Stimulated activated CD8-positive, alpha-beta memory T cell treated with anti-CD3 and anti-CD28 coated beads, Interleukin-15, amount 100 ng/mL, for 48 hours (primary cell): ENCODE data around the gene SMIM31.
A peak's percentile ranks its signal among the peaks of the same experiment; 100 is the strongest.

ENCODE experiments used
- DNase-seq, 2 donors: peaks; one replicate each; pipeline ENCODE4 v3.0.0-alpha.2; 2020; ENCODE audit warnings: low read depth in 2 of 2

The SMIM31 gene

DNA sequence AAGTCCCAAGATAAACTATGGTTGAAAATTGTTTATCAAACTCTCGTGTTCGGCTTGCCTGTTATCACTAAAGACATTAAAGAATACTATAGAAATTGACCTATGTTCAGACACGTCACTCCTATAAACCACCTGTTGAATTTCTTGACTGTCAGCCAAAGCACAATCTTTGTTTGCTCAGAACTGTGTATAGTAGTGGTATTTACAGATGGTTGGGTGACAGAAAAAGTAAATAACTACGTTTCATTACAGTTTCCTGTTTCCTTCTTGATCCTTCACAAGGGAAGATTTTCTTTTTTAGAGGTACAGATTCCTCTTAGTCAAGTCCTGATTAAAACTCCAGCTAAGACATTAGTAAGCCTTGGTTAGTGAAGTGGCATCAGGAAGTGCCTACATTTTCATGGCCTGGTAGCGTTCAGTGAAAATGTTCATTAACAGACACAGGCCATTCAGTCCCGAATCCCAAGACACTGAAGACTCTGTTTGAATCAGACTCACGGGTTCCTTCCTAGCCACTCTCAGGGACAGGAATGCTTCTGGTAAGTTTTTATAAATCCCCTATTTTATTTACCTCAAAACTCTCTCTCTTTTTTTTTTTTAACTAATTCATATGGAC lies at the start of gene SMIM31:
Gene SMIM31 (plus strand): TSS at position 259 of the 616 bp plus-strand sequence. CDS start 16,313 bp downstream, outside the sequence.
- DNase-seq: no peak

DNA sequence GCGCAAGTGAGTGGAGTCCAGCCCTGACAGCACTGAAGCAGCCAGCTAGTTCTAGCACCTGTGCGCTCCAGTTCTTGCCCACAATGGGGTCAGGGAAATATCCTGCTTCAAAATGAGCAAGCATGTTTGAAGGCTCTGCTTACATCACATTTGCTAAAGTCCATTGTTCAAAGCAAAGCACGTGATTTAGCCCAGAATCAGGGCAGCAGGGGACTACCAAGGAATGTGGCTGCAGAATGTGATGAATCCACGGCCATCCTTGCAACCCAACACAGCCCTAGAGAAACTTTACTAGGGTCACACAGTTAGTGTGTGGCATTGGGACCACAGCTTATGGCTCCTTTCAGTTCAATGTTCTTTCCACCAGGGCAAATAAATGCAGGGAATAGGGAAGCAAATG lies 47.3 kb upstream of the SMIM31 start:
- no peak for DNase-seq

DNA sequence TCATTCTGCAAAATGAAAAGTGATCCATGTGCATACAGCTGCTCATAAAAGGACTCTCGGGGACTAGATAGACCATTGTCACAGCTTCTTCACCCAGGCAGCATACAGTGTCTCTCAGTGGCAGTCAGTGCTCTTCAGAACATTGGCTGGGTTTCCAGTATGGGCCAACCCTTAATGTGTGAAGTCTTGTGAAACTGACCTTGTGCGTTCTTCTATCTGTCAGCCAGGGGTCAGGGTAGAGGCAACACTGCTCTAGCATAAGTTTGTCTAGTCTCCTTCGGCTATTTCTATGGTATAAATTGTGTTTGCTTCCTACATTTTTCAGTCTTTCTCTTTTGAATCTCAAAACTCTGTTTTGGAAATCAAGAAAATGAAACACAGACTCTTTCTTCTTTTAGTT lies 37.0 kb upstream of the SMIM31 start:
- no peak for DNase-seq

DNA sequence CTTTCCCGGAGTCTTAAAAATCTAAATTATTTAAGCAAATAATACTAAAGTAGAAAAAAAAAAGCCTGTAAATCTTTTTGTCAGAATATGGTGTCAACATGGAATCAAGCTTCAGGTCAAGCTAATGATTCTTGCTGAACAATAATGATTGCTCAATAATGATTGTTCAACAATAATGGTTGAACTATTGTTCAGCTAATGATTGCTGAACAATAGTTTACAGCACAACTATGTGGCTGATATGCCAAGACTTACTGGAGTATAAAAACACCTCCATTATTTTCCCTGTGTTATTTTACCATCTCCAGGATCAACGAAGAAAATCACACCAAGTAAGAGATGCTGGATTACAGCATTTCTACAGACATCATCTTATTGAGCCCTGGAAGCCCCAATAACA lies 35.1 kb upstream of the SMIM31 start:
- DNase-seq: no peak

DNA sequence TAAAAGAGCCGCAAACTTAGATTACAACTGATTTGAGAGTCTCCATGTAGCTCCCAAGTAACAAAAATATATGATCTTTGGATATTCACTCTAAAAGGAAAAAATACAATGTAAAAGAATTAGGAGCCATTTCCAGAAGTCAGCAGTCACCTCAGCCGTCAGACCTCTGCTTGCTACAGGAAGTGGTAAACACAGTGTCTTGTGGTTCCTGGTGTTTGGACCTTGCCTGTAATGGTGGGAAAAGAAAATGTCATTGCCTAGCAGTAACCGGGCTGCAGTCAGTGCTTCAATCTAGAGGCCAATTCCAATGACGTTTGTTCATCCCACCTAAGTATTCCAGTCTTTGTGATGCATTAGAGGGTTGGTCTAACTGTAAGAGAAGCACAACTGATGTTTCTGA lies 28.9 kb upstream of the SMIM31 start:
- no peak for DNase-seq

DNA sequence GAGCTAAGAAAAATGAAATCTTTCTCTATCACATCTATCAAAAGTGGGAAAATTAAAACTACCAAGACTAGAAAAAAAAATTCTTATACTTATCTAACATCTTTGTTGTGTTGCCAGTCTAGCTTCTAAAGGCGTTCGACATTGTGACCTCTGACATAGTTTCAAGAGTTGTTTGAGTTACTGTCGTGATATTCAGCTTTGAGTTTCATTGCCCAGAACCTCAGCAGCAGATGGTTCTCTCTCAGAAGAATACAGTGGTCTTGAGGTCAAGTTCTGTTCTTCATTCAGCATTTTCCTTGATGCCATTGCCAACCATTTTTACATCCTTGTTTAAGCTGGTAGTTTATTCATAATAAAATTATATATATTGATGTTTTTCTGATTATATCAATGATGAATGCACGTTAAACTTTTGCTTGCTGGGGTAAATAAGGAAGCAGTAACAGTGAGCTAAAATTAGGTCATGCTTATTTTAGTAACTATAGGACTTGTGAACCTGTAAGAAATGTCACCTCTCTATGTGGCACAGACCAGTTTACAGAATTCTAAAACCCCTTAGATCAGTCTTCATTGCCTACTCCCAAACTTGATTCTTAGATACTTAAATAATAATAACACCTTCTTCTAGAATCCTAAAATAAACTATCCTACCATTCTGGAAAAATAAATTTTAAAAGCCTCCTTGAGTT lies 23.1 kb upstream of the SMIM31 start:
- no peak for DNase-seq

DNA sequence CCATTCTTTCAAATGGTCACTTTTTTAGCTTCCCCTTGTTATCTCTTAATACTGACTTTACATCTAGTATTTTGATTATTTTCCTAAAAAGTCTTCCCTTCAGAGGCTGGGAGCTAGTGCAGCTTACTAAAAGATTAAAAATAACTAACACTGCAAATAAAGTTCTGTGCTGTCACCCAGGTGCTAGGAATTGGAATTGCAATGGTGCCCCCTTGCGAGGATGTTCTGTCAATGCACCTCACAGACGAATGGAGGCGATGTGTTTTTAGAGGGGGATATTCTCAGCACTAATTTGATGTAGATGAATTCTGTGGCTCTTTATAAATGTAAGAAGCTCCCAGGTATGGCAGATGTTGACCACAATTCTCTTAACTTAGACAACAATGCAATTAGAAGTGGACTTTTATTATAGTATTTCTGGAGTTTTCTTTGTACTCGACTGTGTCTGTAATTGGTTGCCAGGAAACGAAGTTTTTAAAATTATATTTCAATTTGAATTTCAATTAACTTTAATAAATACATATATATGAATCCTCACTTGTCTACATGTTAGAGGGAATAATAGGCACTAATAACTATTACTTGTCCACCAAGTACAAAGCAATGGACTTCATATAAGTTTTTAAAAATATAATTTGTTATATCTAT lies 22.0 kb upstream of the SMIM31 start:
- DNase-seq: peak; percentile 6

DNA sequence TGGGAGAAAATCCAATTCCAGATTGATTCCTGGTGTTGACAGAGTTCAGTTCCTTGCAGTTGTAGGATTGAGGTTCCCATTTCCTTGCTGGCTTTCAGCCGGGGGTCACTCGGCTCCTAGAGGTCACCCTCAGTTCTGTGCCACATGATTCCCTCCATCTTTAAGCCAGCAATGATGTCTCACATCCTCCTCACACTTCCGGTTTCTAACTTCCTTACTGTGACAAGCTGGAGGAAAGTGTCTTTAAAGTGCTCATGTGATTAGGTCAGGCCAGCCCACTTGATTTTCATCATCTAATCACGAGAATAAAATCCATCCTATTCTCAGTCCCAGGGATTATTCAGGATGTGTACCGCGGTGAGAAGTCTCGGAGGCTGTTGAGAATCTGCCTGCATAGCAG lies 19.4 kb upstream of the SMIM31 start:
- no peak for DNase-seq

DNA sequence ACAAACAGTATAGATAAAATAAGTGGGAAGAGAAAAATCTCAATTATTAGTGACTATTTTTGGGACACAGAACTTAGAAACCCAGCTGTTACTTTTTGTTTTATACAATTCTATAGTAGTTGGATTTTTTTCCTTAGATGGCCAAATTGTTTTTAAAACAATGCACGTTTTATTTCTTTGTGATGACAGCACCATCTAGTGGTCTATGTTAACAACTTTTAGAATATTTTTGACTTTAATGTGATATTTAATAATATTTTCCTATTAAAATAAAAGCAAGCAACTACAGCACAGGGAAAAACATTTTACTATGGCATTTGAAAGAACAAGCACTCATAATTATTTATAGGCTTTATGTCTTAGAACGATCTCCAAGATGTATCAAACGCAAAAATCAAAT lies 5.6 kb upstream of the SMIM31 start:
- no peak for DNase-seq

DNA sequence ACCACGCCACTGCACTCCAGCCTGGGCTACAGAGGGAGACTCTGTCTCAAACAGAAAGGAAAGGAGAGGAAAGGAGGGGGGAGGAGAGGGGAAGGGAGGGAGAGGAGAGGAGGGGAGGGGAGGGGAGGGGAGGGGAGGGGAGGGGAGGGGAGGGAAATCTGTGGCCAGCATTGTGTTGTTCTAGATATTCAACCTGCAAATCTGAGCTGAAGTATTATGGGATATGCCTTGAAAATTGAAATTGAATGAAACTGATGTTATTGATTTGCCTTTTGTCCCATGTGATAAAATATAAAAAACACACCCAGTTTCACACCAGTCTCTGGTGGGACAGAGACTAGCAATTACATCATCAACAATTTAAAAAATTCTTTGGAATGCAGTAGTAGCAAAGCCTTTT lies 1.5 kb downstream of the SMIM31 start:
- no peak for DNase-seq

DNA sequence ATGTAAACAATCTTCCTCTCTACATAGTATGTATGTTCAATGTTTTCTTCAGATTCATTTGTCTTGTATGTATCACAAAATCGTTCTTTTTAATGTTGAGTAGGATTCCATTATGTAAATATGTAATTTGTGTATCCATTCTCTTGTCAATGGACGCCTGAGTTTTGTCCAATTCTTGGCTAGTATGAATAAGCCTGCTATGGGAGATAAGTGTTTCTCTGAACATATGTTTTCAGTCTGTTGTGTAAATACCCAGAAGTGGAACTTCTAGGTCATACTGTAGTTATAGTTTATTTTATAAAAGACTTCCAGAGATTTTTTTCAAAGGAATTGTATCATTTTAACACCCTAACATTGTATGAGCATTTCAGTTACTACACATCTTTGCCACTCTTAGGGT lies 2.8 kb downstream of the SMIM31 start:
- DNase-seq: no peak

DNA sequence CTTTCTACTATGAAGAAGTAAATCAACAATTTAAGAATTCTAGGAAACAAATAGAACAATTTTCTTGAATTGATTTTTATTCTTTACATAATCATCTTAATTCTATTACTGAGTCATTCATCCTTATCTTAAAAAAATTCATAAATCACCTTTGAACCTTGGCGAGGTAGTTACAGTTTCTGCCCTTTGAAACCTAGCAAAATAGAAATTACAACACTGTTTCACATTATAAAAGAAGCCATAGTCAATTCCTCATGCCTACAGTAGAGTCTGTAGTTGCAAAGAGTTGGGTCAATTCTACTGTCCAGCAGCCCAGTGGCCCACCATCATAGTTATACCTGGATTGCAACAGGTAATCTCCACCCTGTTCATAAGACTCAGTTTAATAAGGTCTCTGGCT lies 7.3 kb downstream of the SMIM31 start:
- no peak for DNase-seq

DNA sequence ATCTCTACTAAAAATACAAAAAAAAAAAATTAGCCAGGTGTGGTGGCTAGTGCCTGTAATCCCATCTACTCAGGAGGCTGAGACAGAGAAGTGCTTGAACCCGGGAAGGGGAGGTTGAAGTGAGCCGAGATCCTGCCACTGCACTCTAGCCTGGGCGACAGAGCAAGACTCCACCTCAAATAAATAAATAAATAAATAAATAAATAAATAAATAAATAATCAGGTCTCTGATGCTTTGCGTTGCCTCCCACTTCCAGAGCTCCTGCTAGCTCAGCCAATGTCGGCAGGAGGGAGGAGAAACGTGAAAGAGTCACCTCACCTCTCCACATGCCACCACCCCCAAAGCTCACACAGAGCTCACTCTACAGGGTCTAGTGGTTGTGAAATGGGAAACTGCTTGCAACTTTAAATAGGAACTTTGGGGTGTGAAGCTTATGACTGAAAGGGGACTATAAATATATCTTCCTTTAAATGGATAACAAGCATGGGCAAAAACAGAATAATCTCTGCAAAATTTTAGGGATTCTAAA lies 7.9 kb downstream of the SMIM31 start:
- no peak for DNase-seq

DNA sequence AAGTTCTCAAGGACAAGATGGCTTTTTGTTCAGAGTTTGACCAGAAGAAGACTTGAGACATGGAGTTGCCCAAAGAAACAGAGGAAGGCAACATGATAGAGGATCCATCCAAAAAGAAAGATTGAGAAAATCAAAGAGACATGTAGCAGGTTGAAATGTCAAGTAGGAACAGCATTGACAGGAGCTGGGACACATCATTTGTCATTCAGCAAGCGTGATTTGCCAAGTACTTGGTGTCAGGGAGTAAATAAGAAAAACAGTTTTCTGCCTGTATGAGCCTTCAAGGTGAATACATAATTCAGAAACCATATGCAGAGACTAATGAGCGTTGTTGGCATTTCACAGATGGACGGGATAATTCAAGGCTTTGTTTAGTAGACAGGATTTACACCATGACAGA lies 11.2 kb downstream of the SMIM31 start:
- no peak for DNase-seq

DNA sequence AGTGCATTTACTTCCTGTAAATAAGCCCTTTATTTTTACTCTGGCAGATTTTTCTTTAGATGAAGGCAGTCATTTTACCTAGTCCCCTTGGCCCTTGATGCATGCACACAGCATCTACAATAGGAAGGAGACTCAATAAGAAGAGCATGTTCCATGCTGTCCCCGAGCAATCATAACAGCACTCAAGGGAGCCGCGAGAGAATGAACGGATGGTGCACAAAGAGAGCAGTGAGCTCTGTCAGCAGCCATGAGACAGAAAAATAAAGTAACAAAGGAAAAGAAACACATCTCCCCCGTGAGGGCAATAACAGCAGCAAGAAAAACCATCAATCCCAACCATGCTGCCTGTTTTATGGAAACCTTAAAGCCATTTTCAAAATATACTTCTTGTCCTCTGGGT lies 11.9 kb downstream of the SMIM31 start:
- DNase-seq: no peak

DNA sequence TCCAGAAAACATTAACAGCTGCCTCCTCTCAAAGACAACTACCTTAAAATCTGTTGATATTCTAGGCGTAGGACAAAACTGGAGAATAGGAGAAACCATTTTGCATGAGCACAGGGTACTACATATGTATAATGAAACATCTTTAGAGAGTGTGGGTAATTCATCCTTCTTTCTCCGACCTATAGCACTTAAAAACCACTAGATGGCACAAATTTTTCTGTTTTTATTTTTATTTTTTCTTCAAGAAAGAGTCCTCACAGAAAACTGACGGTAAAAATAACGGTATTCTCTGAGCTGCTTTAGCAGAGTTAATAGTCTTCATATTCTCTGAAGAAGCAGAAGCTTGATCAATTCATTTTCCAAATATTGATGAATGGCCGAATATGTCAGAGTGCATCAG lies 14.6 kb downstream of the SMIM31 start:
- DNase-seq: no peak

DNA sequence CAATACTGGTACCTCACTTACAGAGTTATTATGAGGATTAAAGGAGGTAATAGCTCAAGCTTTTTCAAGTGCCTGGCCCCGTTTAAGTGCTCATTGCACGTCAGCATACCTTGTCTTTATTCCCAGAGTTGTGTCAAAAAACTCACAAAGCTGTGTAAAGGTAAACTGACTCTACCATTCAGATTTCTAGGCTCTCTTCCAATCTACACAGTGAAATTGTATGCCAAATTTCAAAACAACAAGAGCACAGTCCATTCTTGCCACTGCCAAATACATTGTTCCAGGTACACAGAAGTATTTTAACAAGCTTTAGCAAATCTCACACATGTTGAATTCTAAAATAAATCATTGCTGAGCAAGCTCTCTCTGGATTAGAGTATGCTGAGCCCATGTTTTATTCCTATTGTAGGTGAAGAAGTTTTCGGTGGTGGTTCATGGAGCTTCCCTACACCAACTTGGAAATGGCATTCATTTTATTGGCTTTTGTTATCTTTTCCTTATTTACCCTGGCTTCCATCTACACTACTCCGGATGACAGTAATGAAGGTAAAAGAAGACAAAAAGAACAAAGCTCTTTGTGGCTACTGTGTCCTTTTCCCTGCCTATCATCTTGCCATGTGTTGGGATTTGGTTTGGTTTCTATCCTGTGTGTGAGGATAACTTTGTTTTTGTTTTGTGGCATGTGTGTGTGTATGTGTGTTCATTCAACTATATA lies 16.2 kb downstream of the SMIM31 start:
- no peak for DNase-seq

DNA sequence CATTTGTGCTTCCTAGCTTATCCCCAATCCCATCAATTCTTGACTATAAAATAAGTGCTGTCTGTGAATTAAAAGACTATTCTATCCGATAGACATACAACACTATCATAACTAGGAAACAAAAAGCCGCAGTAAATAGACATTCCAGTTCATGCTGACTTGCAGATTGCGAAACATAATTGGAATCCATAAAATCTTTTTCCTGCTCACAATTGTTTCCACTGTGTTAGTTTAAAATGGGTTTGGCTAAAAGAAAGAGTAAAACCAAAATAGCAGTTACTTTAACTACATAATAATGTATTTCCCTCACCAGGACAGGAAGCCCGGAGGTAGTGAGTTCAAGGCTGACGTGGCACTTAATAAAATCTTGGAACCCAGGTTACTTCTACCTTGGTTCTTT lies 17.2 kb downstream of the SMIM31 start:
- DNase-seq: no peak

DNA sequence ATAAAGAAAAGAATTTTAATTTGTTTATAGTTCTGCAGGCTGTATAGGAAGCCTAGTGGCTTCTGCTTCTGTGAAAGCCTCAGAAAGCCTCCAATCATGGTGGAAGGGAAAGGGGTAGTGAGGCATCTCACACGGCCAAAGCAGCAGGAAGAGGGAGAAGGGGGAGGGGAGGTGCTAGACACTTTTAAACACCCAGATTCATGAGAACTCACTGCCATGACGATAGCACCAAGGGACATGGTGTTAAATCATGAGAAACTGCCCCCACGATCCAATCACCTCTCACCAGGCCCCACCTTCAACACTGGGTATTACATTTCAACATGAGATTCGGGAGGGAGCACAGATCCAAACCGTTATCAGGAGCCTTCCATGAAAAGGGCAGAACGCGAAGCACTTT lies 18.1 kb downstream of the SMIM31 start:
- DNase-seq: no peak

DNA sequence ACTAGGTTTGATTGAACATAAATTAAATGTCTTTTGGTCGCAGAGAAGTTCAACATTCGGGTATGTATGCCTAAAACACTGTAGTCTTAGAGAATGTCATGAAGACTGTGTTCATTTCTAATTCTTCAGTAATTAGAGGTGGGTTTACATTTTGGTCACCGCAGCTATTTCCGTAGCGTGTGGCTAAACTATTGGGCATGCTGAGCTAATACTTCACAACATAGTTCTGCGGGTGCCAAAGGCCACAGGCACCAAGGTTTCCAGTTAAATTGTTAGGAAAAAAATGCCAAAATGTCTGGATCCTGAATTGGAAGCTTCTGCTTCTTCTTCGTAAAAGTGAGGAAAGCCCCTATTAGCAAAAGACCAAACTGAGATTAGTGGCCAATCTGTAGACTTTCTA lies 25.1 kb downstream of the SMIM31 start:
- DNase-seq: no peak

DNA sequence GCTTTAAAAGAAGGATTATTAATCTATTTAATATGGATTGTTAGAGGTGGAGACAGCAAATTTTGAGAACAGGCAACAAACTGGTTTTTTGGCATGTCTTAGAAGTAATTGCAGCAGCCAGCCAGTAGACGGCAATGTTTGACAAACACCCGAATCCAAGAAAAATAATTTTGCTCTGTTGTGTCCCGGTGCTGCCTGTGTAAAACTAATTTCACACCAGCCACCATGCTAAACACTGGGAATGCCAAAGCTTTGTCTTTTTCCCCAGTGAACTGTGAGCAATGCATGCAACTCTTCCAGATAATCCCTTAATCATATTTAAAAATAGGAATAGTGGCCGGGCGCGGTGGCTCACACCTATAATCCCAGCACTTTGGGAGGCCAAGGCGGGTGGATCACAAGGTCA lies 25.9 kb downstream of the SMIM31 start:
- DNase-seq: no peak

DNA sequence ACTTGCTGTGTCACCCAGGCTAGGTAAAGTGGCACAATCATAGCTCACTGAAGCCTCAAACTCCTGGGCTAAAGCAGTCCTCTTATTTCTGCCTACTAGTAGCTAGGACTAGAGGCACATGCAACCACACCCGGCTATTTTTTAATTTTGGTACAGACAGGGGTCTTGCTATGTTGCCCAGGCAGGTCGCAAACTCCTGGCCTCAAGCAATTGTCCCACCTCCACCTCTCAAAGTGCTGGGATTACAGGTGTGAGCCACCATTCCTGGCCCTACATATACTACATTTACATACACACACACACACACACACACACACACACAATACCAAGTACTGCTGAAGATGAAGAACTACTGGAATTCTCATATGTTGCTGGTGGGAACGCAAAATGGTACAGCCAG lies 26.9 kb downstream of the SMIM31 start:
- DNase-seq: no peak

DNA sequence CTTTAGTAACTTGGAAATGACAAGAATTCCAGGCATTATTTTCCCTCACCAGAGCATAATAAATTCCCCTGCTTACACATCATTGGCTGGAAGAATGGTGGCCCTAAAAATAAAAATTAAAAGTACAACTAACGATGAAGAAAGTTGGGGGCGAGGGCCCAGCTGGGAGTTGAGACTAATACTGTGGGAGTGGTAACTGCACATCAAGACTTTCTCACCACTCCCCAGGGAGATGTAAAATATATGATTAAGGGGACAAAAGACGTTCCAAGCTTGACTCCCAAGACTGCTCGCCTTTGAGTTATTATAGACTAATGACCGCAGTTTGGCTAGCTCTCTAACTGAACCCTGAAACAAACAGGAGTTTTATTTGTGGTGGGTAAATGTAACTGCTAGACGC lies 30.0 kb downstream of the SMIM31 start:
- DNase-seq: no peak
